HFF-Myc (cell line): ENCODE measurements around the gene RERG.

ENCODE experiments used
- DNase-seq: peaks from one replicate; pipeline ENCODE4 v3.0.0-alpha.2; 2011; ENCODE audit warnings: low read depth; ENCODE audit errors: extremely low read depth
- H3K4me3 ChIP-seq: replicated peaks from 2 replicates; pipeline ENCODE4 v1.5.1; 2011; ENCODE audit warnings: low read depth, mild to moderate bottlenecking, control low read depth, low read length
- CTCF ChIP-seq: IDR thresholded peaks from 2 replicates; pipeline ENCODE4 v1.5.1; 2012; ENCODE audit warnings: mild to moderate bottlenecking, low read depth, low read length, control low read depth; ENCODE audit errors: missing control alignments

Gene RERG

GRCh38 chr12:15222219-15222618 lies 1.0 kb upstream of the RERG start:
- no peak for DNase-seq
- H3K4me3 ChIP-seq = no peak overlapping the region
- TF ChIP-seq CTCF = no peak

GRCh38 chr12:15220451-15220850 lies 766 bp downstream of the RERG start:
- no peak for TF ChIP-seq CTCF
- DNase-seq = no peak
- no peak overlapping the region for H3K4me3 ChIP-seq

GRCh38 chr12:15218794-15219193 lies 2.4 kb downstream of the RERG start:
- H3K4me3 ChIP-seq = no peak overlapping the region
- no peak for DNase-seq
- no peak for TF ChIP-seq CTCF

- TF ChIP-seq CTCF = no peak
- H3K4me3 ChIP-seq = no peak overlapping the region
- no peak for DNase-seq
Observed at GRCh38 chr12:15216036-15216889, 5.0 kb downstream of the RERG start.

- H3K4me3 ChIP-seq = no peak overlapping the region
- TF ChIP-seq CTCF = no peak
- DNase-seq = no peak
Observed at GRCh38 chr12:15214851-15215601, 6.2 kb downstream of the RERG start.

- no peak overlapping the region for H3K4me3 ChIP-seq
- no peak for DNase-seq
- no peak for TF ChIP-seq CTCF
Observed at GRCh38 chr12:15212930-15213329, 8.3 kb downstream of the RERG start.
